Left forelimb (tissue), 1 donor: Measurements from ENCODE around the gene EPHA3.

ENCODE experiments used
- DNase-seq: peaks from one replicate; pipeline ENCODE4 v3.0.0-alpha.2; 2018; ENCODE audit warnings: low spot score

The EPHA3 gene

GRCh38 chr3:89227634-89228033 is 120.2 kb downstream of the EPHA3 start:
- no peak for DNase-seq

DNA sequence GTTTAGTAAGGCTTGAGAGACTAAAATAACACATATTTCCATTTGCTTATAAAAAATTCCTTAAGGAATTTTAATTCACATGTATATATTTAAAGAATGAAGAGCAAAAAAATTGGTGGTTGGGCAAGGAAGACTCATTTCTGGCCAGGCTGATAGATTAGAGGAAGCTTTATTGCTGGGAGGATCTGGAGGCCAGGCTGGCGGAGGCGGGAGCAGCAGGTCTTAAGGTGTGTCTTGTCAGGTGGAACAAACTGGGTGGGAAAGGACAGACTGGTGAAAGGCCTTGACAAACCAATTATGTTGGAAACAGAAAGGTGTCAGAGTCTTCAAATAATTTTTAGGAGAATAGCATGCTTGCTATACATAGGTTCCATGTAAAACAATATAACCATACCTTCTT is 124.7 kb downstream of the EPHA3 start:
- DNase-seq = no peak

- DNase-seq = no peak
Observed at GRCh38 chr3:89234620-89235019, 127.2 kb downstream of the EPHA3 start.

DNA sequence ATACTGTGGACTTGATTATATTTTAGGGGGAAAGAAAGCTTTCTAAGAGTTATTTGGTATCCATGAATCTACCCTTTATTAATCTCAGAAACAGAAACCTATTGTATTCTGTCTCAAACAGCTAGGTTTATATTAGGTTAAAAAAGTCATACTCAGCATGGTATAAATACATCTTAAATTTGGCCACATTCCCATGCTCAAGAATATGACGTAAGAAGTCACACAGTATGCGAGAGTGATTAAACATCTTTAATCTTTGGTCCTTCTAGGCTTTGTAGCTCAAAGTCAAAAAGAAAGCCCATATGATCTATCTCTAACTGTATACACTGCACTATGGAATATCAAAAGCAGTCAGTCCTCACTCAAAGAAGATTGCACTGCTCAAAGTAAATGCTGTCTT is 131.4 kb downstream of the EPHA3 start:
- DNase-seq = no peak

- no peak for DNase-seq
Observed at GRCh38 chr3:89239774-89240173, 132.4 kb downstream of the EPHA3 start.

DNA sequence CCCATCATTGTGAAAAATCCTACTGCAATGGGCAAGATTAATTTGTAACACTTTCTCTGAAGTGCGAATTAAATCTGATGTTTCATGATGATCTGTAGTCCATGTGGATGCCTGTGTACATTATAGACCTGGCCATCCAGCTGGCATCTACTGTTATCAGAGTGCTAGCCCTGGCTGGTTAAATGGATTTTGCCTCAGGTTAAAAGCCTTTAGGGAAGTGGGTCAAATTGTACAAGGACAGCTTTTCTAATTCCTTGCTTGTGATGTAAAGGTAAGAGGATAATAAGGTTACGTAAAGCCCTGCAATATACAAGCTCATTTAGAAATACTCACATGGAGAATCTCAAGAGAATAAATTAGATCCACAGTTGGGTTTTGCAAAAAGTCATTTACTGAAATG is 138.2 kb downstream of the EPHA3 start:
- no peak for DNase-seq

DNA sequence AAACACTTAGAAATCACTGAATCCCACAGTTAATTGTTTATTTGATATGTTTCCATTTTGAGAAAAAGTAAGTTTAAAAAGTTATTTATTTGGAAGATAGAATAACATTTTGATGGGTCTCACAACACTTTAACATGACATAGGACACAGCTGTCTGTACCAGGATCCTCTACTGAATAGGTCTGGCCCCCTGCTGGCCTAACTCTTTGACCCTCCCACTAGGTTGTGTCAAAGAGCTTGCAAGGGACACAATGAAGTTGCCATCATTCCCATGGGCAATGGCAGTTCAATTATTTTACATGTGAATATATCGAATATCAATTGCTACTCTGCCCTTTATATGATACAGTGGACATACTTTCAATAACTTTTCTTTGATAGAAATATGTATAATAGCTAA is 138.9 kb downstream of the EPHA3 start:
- no peak for DNase-seq

DNA sequence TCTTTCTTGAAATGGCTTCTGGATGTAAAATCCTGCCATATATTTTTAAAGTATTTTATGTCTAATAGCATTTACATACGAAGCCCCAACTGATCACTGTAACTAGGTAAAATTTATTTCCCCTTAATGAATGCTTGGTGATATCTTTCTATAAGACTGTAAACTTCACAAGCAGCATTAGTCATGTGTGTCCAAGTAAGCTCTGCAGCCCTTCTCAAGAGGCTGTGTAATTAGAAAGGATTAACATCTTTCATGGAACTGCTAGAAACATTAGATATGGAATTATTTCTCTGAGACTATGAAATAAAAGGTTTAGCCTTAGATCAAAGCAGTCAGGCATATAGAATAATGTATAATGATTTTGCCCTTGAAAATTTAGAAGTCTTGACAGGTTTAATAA is 143.3 kb downstream of the EPHA3 start:
- no peak for DNase-seq

- DNase-seq = no peak
Observed at GRCh38 chr3:89252016-89252415, 144.6 kb downstream of the EPHA3 start.

DNA sequence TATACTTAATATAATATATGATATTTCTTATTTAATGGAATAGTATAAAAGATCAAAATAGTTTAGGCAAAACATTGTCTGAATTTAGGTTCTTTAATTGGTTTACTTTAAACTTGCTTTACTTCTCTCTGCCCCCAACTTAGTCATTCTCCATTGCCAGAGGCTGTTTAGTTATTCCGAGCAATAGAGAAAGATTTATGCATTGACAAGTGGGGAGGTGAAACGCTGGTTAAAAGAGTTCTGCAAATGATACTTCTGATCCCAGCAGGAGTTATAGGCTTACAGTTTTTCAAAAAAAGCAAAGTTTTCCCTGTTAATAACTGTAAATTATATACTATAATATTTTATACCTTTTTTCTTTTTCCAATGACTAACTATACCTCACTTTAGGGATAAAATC is 145.4 kb downstream of the EPHA3 start:
- DNase-seq = no peak

- no peak for DNase-seq
Observed at GRCh38 chr3:89256395-89256794, 149.0 kb downstream of the EPHA3 start.

DNA sequence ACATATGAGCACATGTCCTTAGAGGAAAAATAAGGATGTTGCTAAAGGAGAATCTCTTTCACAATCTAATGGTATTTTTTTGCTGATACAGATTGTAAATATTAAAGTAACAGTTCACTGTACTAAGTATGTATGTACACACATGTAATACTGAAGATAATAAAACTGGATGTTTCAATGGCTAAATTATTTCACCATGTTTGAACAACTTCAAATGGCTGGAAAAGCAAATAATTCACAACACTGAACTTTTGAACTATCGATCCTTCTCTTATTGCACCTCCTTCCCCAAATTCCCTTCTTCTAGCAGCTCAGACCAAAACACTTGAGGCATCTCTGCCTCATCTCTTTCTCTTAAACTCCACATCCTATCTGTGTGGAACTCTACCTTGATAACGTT is 149.5 kb downstream of the EPHA3 start:
- DNase-seq = no peak

DNA sequence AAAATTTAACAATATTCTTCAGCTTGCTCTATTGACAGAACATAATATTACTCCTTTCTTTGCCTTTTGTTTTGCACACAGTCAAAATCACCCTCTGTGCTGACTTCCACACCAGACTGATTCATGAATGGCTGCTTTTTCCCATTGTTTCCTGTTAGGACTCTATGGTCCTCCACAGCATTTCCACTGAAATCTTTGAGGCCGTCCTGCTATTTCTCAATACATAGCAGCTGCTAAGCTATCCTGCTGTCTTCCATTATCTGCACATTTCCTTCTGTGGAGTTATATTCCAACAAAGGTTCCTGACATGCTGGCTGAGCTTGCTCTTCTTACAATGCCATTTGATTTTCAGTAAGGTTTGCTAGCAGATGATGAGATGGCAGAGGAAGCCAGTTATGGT is 153.3 kb downstream of the EPHA3 start:
- DNase-seq = no peak

- DNase-seq = no peak
Observed at GRCh38 chr3:89261673-89262072, 154.3 kb downstream of the EPHA3 start.

DNA sequence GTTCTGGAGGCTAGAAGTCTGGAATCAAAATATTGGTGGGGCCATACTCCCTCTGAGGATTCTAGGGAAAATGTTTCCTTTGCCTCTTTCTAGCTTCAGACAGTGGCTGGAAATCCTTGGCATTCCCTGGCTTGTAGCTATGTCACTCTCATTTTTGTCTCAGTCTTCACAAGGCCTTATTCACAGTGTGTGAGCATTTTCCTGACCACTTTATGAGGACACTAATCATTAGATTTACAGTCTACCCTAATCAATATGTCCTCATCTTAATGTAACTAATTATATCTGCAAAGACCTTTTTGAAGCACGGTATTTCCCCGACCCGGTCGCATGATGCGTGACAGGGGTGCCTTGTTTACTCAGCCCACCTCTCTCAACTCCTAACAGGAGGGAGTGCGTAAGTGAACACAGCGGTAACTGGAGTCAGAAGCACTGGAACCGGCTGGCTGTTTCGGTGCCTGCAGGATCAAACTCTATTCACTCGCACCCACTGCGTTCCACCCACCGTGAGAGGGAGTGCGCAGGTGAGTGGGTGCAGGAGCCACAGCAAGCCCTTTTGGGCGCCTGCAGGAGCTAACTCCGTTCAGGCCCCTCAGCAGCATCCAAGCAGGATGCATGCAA is 155.0 kb downstream of the EPHA3 start:
- no peak for DNase-seq

- DNase-seq = no peak
Observed at GRCh38 chr3:89264037-89264560, 156.7 kb downstream of the EPHA3 start.

GRCh38 chr3:89266074-89266473 is 158.7 kb downstream of the EPHA3 start:
- no peak for DNase-seq

DNA sequence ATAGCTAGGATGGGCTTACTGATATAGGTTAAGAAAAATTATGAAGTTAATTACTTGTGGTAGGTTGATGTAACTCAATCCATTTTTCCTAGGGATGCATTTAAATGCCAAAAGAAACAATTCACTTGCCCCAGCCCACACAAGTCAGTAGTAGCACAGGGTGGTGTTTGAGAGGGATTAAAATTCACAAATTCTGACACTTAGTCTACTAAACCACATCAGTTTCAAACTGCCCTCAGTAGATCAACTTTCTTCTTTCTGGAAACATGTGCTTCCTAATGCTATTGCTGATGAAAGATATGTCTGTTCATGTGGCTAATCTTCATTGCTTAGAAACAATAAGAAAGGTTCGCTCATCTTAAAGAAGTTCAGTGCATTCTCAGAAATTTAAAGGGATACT is 160.6 kb downstream of the EPHA3 start:
- no peak for DNase-seq

- no peak for DNase-seq
Observed at GRCh38 chr3:89270201-89270600, 162.8 kb downstream of the EPHA3 start.

DNA sequence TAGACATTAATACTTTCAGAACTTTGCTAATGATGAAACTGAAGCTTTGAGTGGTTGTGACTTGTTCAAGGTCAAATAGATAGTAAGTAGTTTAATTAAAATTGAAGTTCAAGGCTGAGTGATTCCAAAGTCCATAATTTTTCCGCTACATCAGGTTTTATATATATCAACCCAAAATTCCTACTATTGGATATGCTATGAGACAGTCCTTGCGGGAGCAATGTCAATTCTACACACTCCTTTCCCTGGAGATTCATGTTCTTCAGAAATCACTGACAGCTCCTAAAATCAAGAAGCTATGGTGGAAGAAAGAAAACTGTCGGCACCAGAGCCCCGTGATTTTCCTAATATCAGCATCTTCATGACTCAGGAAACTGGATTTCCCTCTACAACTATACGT is 167.6 kb downstream of the EPHA3 start:
- no peak for DNase-seq

GRCh38 chr3:89276116-89276515 is 168.7 kb downstream of the EPHA3 start:
- DNase-seq = no peak

GRCh38 chr3:89278302-89279025 is 171.0 kb downstream of the EPHA3 start:
- no peak for DNase-seq

DNA sequence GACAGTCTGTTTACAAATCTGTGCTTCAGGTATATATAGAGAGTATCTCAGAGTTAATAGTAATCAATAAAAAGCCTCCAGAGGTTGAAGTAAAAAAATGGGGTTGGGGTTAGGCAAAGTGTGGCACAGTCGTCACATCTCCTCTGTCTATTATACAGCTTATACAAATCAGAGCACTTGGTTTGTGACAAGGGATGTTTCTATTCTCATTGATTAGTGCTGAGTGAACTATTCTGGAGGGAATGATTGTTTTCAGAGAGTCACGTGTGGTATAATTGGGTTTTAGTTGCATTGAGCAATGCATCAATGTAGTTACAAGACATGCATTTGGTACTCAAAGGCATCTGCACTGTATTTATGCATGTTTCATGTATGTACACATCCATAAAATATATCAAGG is 172.9 kb downstream of the EPHA3 start:
- no peak for DNase-seq

DNA sequence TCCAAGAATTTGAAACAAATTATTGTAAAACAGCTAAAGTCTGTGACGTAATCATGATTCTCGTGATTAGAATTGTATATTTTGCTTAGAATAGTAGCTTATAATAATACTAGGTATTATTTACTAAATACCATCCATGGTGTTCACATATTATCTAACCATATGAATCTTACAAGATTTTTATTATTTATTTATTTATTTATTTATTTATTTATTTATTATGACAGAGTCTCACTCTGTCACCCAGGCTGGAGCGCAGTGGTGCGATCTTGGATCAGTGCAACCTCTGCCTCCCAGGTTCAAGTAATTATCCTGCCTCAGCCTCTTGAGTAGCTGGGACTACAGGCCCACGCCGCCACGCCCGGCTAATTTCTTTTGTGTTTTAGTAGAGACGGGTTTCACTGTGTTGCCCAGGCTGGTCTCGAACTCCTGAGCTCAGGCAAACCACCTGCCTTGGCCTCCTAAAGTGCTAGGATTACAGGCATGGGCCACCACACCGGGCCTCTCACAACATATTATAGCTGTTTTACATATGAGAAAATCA is 173.5 kb downstream of the EPHA3 start:
- DNase-seq = no peak
